GM19397 (cell line): ENCODE data around the gene NUBP2.

Experiments
- ATAC-seq: cut with Tn5 transposase; IDR thresholded peaks from one replicate; pipeline ENCODE4 v1.9.1; 2021; ENCODE audit warnings: mild to moderate bottlenecking, moderate library complexity; ENCODE audit not compliant: unreplicated experiment

NUBP2 gene

GRCh38 chr16:1771188-1771863 lies 11.4 kb upstream of the NUBP2 start, which contains the start of gene NME3:
TSS of gene NME3 (minus strand) at chr16:1771543. CDS start at chr16:1771534, 9 bp downstream.
- ATAC-seq: peak; percentile 26

GRCh38 chr16:1771864-1772361 lies 10.8 kb upstream of the NUBP2 start:
- ATAC-seq: no peak

GRCh38 chr16:1772362-1772907 lies 10.3 kb upstream of the NUBP2 start, which contains the start of gene EME2:
TSS of gene EME2 (plus strand) at chr16:1772810. CDS start at chr16:1773228, 418 bp downstream.
- ATAC-seq: peak; percentile 3

GRCh38 chr16:1772908-1773702 lies 9.7 kb upstream of the NUBP2 start, which contains the start of gene MRPS34:
TSS of gene MRPS34 (minus strand) at chr16:1773134. CDS start at chr16:1773119, 15 bp downstream.
- peak; percentile 47 for ATAC-seq

- ATAC-seq: no peak
Observed at GRCh38 chr16:1773703-1774447, 8.9 kb upstream of the NUBP2 start.

- no peak for ATAC-seq
Observed at GRCh38 chr16:1774448-1774780, 8.3 kb upstream of the NUBP2 start.

GRCh38 chr16:1775006-1775845 lies 7.5 kb upstream of the NUBP2 start:
- no peak for ATAC-seq

- no peak for ATAC-seq
Observed at GRCh38 chr16:1775846-1776671, 6.7 kb upstream of the NUBP2 start.

- no peak for ATAC-seq
Observed at GRCh38 chr16:1776672-1776955, 6.1 kb upstream of the NUBP2 start.

GRCh38 chr16:1776991-1777374 lies 5.8 kb upstream of the NUBP2 start:
- ATAC-seq: no peak

- no peak for ATAC-seq
Observed at GRCh38 chr16:1777375-1778199, 5.2 kb upstream of the NUBP2 start.

- ATAC-seq: no peak
Observed at GRCh38 chr16:1778200-1779179, 4.3 kb upstream of the NUBP2 start.

GRCh38 chr16:1779234-1779701 lies 3.5 kb upstream of the NUBP2 start:
- no peak for ATAC-seq

GRCh38 chr16:1779741-1780676 lies 2.8 kb upstream of the NUBP2 start:
- ATAC-seq: no peak

- ATAC-seq: no peak
Observed at GRCh38 chr16:1780677-1781072, 2.1 kb upstream of the NUBP2 start.

- ATAC-seq: no peak
Observed at GRCh38 chr16:1781254-1781653, 1.5 kb upstream of the NUBP2 start.
